ENCODE data around the gene PRKCA.
"Not testable (repeated sequence)": the region's sequence is repeated elsewhere in the genome, so short reads cannot be mapped to it uniquely, and the experiment has no call there.

The PRKCA gene

DNA sequence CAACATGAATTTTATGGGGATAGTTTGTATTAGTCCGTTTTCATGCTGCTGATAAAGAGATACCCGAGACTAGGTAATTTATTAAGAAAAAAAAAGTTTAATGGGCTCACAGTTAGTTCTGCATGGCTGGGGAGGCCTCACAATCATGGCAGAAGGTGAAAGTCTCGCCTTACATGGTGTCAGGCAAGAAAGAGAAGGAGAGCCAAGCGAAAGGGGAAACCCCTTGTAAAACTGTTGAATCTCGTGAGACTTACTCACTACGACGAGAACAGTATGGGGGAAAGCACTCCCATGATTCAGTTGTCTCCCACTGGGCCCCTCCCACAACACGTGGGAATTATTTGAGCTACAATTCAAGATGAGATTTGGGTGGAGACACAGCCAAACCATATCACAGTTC lies 181.5 kb downstream of the PRKCA start:
- TF ChIP-seq, protein P1, sequence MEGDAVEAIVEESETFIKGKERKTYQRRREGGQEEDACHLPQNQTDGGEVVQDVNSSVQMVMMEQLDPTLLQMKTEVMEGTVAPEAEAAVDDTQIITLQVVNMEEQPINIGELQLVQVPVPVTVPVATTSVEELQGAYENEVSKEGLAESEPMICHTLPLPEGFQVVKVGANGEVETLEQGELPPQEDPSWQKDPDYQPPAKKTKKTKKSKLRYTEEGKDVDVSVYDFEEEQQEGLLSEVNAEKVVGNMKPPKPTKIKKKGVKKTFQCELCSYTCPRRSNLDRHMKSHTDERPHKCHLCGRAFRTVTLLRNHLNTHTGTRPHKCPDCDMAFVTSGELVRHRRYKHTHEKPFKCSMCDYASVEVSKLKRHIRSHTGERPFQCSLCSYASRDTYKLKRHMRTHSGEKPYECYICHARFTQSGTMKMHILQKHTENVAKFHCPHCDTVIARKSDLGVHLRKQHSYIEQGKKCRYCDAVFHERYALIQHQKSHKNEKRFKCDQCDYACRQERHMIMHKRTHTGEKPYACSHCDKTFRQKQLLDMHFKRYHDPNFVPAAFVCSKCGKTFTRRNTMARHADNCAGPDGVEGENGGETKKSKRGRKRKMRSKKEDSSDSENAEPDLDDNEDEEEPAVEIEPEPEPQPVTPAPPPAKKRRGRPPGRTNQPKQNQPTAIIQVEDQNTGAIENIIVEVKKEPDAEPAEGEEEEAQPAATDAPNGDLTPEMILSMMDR (IDR thresholded peaks at IDR 0.05; ENCODE audit: low read depth, low read length), result no peak
- DNase-seq (ENCODE audit: extremely low read depth, low read depth), result no peak

DNA sequence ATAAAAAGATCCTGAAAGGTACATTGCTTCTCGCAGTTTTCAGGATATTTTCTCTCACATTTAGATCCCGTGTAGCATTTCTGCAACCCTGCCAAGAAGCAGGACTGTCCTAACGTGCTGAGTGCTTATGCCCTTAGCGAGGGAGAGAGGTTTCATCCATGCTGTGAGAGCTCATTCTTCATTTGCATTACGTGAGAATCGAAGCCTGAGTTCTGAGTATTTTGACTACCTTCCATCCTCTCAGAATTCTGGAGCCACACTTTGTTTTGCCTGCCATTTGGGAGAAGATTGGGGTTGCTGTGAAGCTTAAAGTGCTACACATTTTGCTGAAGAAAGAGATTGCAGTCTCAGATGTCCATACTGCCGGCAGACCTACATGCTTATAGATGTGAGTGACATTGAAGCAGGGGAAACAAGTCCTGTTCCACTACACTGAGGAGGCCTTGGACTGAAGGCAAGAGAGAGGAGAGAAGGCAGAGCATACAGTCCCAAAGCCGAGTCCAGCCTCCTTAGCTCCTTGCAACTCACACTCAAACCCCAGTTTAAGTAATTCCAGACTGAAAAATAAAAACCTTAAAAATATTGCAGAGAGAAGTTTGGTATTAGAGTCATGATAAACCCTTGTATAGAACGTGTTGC lies 183.0 kb downstream of the PRKCA start:
- TF ChIP-seq, protein P1 (IDR thresholded peaks at IDR 0.05; ENCODE audit: low read depth, low read length), result no peak

DNA sequence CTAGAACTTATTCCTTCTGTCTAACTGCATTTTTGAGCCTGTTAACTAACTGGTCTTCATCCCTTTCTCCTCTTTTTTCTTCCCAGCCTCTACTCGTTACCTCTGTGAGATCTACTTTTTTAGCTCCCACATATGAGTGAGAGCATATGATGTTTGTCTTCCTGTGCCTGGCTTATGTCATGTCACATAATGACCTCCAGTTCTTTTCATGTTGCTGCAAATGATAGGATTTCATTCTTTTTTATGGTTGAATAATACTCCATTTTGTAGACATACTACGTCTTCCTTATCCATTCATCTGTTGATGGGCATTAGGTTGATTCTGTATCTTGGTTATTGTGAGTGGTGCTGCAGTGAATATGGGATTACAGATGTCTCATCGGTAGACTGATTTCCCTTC lies 184.7 kb downstream of the PRKCA start:
- DNase-seq (ENCODE audit: extremely low read depth, low read depth), result no peak
- TF ChIP-seq, protein P1 (IDR thresholded peaks at IDR 0.05; ENCODE audit: low read depth, low read length), result no peak

More for the DNA sequence above, 183.0 kb downstream of the PRKCA start:
- DNase-seq (ENCODE audit: extremely low read depth, low read depth), result no peak

DNA sequence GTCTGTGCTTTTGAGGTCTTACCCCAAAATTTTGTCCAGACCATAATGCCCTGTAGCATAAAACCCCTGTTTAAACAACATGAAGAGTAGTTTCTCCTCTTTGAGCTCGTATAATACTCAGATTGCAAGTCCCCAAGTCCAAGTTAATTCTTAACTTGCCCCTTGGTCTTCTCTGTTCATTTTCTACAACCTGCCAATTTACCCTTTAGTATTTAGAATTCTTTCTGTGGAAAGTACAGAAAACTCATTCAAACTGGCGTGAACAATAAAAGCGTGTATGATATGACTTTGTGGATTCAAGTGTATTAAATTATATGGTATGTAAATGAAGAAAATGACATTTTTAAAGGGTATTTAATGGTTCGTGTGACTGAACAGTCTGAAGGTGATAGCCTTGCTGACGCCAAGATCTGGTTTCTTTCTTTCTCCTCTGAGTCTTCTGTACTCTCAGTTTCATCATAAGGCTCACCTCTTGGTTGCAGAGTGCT lies 185.6 kb downstream of the PRKCA start:
- TF ChIP-seq, protein P1 (IDR thresholded peaks at IDR 0.05; ENCODE audit: low read depth, low read length), result no peak
- DNase-seq (ENCODE audit: extremely low read depth, low read depth), result no peak

DNA sequence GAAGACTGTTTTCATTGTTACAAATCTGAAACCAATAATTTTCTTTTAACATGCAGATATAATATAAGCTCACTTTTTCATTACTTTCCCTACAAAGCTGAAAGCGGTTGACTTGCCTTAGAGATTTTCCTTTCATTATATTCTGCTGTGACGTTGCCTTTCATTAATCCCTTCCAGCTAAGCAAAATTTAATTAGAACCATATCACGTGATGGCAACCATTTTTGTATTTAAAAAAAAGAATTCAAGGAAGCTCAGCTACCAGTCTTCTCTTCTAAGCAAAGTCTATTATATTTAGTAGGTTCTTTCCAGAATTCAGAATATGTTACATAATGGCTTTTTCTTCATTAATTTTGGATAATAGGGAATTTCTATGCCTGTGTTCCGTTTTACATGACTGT lies 186.5 kb downstream of the PRKCA start:
- TF ChIP-seq, protein P1 (IDR thresholded peaks at IDR 0.05; ENCODE audit: low read depth, low read length), result no peak
- DNase-seq (ENCODE audit: extremely low read depth, low read depth), result no peak

DNA sequence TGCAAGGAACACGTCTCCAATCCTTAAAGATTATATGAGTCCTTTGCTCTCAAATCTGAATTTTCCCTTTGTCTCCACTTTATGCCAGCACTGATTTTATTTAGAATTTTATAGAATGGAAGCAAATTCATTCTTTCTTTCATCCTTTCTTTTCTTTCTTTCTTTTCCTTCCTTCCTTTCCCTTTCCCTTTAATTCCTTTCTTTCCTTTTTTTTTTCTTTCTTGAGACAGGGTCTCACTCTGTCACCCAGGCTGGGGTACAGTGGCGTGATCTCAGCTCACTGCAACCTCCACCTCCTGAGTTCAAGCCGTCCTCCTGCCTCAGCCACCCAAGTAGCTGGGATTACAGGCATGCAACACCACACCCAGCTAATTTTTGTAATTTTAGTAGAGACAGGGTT lies 187.2 kb downstream of the PRKCA start:
- DNase-seq (ENCODE audit: extremely low read depth, low read depth), result not testable (repeated sequence)

DNA sequence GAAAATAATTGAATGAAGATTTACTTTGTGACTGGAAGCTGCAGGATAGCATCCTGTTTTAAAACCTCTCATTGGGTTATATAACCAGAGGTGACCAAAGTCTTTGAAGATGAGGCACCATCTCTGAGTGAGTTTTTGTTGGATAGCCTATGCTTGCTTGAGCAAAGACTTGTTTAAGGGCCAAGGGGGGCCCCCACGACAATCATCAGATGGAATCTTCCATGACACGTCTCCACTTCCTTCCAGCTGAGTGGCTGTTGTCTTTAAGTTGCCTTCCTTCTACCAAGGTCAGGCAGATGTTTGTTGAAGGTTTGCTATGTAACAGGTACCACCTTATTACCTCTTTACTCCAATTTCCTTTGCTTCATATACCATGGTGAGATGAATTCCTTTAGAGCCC lies 188.8 kb downstream of the PRKCA start:
- TF ChIP-seq, protein P1 (IDR thresholded peaks at IDR 0.05; ENCODE audit: low read depth, low read length), result no peak

DNA sequence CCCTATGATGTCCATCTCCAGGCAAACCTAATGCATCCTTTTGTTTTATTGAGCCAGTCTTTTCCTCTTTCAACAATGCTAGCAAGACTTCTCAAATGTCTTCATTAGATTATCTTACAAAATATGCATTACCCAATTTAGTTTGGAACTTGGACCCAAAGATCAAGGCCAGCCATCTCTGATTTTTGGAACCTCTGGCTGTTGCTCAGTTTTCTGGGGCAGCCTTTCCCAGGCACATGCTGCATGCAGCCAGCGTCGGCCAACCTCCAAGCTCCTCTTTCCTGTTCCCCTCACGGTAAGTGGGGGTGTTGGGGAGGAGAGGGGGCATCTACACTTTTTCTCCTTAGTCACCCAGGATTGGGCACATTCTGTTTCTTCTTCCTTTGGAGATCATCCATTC lies 189.3 kb downstream of the PRKCA start:
- DNase-seq (ENCODE audit: extremely low read depth, low read depth), result no peak

More for the DNA sequence above, 188.8 kb downstream of the PRKCA start:
- DNase-seq (ENCODE audit: extremely low read depth, low read depth), result no peak

More for the DNA sequence above, 189.3 kb downstream of the PRKCA start:
- TF ChIP-seq, protein P1 (IDR thresholded peaks at IDR 0.05; ENCODE audit: low read depth, low read length), result no peak

Data from AG09319 (cell line).